IPS DF 6.9 (cell line): ENCODE data around the gene DCDC2.

Experiments
- DNase-seq: peaks from one replicate; pipeline ENCODE4 v3.0.0-alpha.2; 2013; ENCODE audit warnings: low read depth, low spot score
- H3K27ac ChIP-seq: one replicate; pipeline ENCODE4 v1.5.1; 2013; ENCODE audit warnings: low read length, control low read depth
- H3K27me3 ChIP-seq: 2 replicates; pipeline ENCODE4 v1.6.1; 2013; ENCODE audit warnings: mild to moderate bottlenecking, low read length; ENCODE audit not compliant: control insufficient read depth, insufficient read depth
- H3K36me3 ChIP-seq: 2 replicates; pipeline ENCODE4 v1.6.1; 2013; ENCODE audit warnings: low read length; ENCODE audit not compliant: control insufficient read depth, insufficient read depth
- H3K4me1 ChIP-seq: 2 replicates; pipeline ENCODE4 v1.6.1; 2013; ENCODE audit warnings: low read length; ENCODE audit not compliant: control insufficient read depth, insufficient read depth
- H3K4me3 ChIP-seq: 2 replicates; pipeline ENCODE4 v1.5.1; 2013; ENCODE audit warnings: mild to moderate bottlenecking, low read length
- H3K9me3 ChIP-seq: 2 replicates; pipeline ENCODE4 v1.6.1; 2013; ENCODE audit warnings: low read length, inconsistent platforms; ENCODE audit not compliant: control insufficient read depth, insufficient read depth
- WGBS: extraction: QIAGEN DNeasy Blood & Tissue Kit; methylation state at CpG from one replicate; pipeline ENCODE4 v1.1.7; 2013; ENCODE audit warnings: mixed read lengths, missing lambda C conversion rate; ENCODE audit not compliant: insufficient read length, insufficient coverage; 5-methylcytosine and 5-hydroxymethylcytosine counted together

DCDC2 gene

GRCh38 chr6:24194978-24195700 lies 162.7 kb downstream of the DCDC2 start:
- Histone ChIP-seq H3K4me3 (no peak overlapping the region), H3K4me1 (no peaks in the 10 kb centered on the region), H3K27me3 (no peaks in the 10 kb centered on the region), H3K36me3 (no peaks in the 10 kb centered on the region), H3K27ac (no peak overlapping the region), H3K9me3 (no peaks in the 10 kb centered on the region)
- WGBS, result no CpG with 5 or more reads among the region's 2 CpGs
- no peak for DNase-seq

GRCh38 chr6:24193364-24193763 lies 164.5 kb downstream of the DCDC2 start:
- H3K36me3 ChIP-seq, result no peaks in the 10 kb centered on the region
- no peak for DNase-seq
- H3K4me3 ChIP-seq, result no peak overlapping the region
- H3K27ac ChIP-seq, result no peak overlapping the region
- no peaks in the 10 kb centered on the region for H3K9me3 ChIP-seq
- H3K27me3 ChIP-seq, result no peaks in the 10 kb centered on the region
- no peaks in the 10 kb centered on the region for H3K4me1 ChIP-seq

- DNase-seq, result no peak
- Histone ChIP-seq H3K4me1 (no peaks in the 10 kb centered on the region), H3K4me3 (no peak overlapping the region), H3K27ac (no peak overlapping the region), H3K9me3 (no peaks in the 10 kb centered on the region), H3K27me3 (no peaks in the 10 kb centered on the region), H3K36me3 (no peaks in the 10 kb centered on the region)
- WGBS, result no CpG with 5 or more reads among the region's 2 CpGs
These were observed 166.5 kb downstream of the DCDC2 start for GRCh38 chr6:24191346-24191745.

GRCh38 chr6:24188578-24189080 lies 169.2 kb downstream of the DCDC2 start:
- Histone ChIP-seq H3K27ac (no peak overlapping the region), H3K27me3 (no peaks in the 10 kb centered on the region)
- no peak for DNase-seq

GRCh38 chr6:24187965-24188577 lies 169.8 kb downstream of the DCDC2 start:
- no peak for DNase-seq
- no peaks in the 10 kb centered on the region for H3K27me3 ChIP-seq
- H3K4me1 ChIP-seq, result no peaks in the 10 kb centered on the region
- H3K4me3 ChIP-seq, result no peak overlapping the region
- H3K9me3 ChIP-seq, result no peaks in the 10 kb centered on the region
- H3K27ac ChIP-seq, result no peak overlapping the region
- no peaks in the 10 kb centered on the region for H3K36me3 ChIP-seq

More at GRCh38 chr6:24188578-24189080, 169.2 kb downstream of the DCDC2 start:
- Histone ChIP-seq H3K4me3 (no peak overlapping the region), H3K9me3 (no peaks in the 10 kb centered on the region), H3K4me1 (no peaks in the 10 kb centered on the region), H3K36me3 (no peaks in the 10 kb centered on the region)
- no CpG with 5 or more reads among the region's 8 CpGs for WGBS

GRCh38 chr6:24186349-24186748 lies 171.5 kb downstream of the DCDC2 start:
- no peaks in the 10 kb centered on the region for H3K27me3 ChIP-seq
- no CpG with 5 or more reads among the region's 7 CpGs for WGBS
- no peak overlapping the region for H3K4me3 ChIP-seq
- no peak for DNase-seq
- H3K4me1 ChIP-seq, result no peaks in the 10 kb centered on the region
- no peaks in the 10 kb centered on the region for H3K9me3 ChIP-seq
- H3K36me3 ChIP-seq, result no peaks in the 10 kb centered on the region
- H3K27ac ChIP-seq, result no peak overlapping the region

GRCh38 chr6:24183584-24183983 lies 174.3 kb downstream of the DCDC2 start:
- Histone ChIP-seq H3K36me3 (no peaks in the 10 kb centered on the region), H3K27ac (no peak overlapping the region), H3K4me3 (no peak overlapping the region), H3K4me1 (no peaks in the 10 kb centered on the region), H3K27me3 (no peaks in the 10 kb centered on the region), H3K9me3 (no peaks in the 10 kb centered on the region)
- WGBS, result no CpG with 5 or more reads among the region's 10 CpGs
- no peak for DNase-seq

- no peak for DNase-seq
- WGBS, result no CpG with 5 or more reads among the region's 1 CpG
- Histone ChIP-seq H3K36me3 (no peaks in the 10 kb centered on the region), H3K27me3 (no peaks in the 10 kb centered on the region), H3K4me1 (no peaks in the 10 kb centered on the region), H3K27ac (no peak overlapping the region), H3K4me3 (no peak overlapping the region), H3K9me3 (no peaks in the 10 kb centered on the region)
These were observed 200.0 kb downstream of the DCDC2 start for GRCh38 chr6:24157886-24158285.

GRCh38 chr6:24154121-24154520 lies 203.7 kb downstream of the DCDC2 start:
- Histone ChIP-seq H3K36me3 (no peaks in the 10 kb centered on the region), H3K27me3 (no peaks in the 10 kb centered on the region), H3K9me3 (no peaks in the 10 kb centered on the region), H3K4me1 (no peaks in the 10 kb centered on the region), H3K4me3 (no peak overlapping the region), H3K27ac (no peak overlapping the region)
- no peak for DNase-seq

- no peak overlapping the region for H3K4me3 ChIP-seq
- no CpG with 5 or more reads among the region's 1 CpG for WGBS
- H3K9me3 ChIP-seq, result no peaks in the 10 kb centered on the region
- H3K27ac ChIP-seq, result no peak overlapping the region
- DNase-seq, result no peak
- no peaks in the 10 kb centered on the region for H3K27me3 ChIP-seq
- H3K36me3 ChIP-seq, result no peaks in the 10 kb centered on the region
- H3K4me1 ChIP-seq, result no peaks in the 10 kb centered on the region
These were observed 205.8 kb downstream of the DCDC2 start for GRCh38 chr6:24152014-24152413.

- DNase-seq, result no peak
- no peak overlapping the region for H3K4me3 ChIP-seq
- WGBS, result no CpG with 5 or more reads among the region's 3 CpGs
- no peaks in the 10 kb centered on the region for H3K27me3 ChIP-seq
- no peaks in the 10 kb centered on the region for H3K4me1 ChIP-seq
- H3K27ac ChIP-seq, result no peak overlapping the region
- H3K9me3 ChIP-seq, result no peaks in the 10 kb centered on the region
- no peaks in the 10 kb centered on the region for H3K36me3 ChIP-seq
These were observed 208.0 kb downstream of the DCDC2 start for GRCh38 chr6:24149836-24150235.
